HUES64 (cell line): ENCODE measurements around the gene CCDC187.

Experiments used
- H3K27ac ChIP-seq: 2 replicates; pipeline ENCODE4 v1.7.0; 2013; ENCODE audit warnings: low read depth, low read length, inconsistent platforms
- H3K27me3 ChIP-seq: 2 replicates; pipeline ENCODE4 v1.6.1; 2013; ENCODE audit warnings: mild to moderate bottlenecking, low read length; ENCODE audit not compliant: insufficient read depth
- H3K36me3 ChIP-seq: 2 replicates; pipeline ENCODE4 v1.6.1; 2013; ENCODE audit warnings: mild to moderate bottlenecking, low read length; ENCODE audit not compliant: insufficient read depth
- H3K4me1 ChIP-seq: 2 replicates; pipeline ENCODE4 v1.6.1; 2013; ENCODE audit warnings: mild to moderate bottlenecking, low read length, moderate library complexity; ENCODE audit not compliant: insufficient read depth
- H3K4me3 ChIP-seq: 2 replicates; pipeline ENCODE4 v1.5.1; 2013; ENCODE audit warnings: mild to moderate bottlenecking, low read length, moderate library complexity
- H3K9ac ChIP-seq: 2 replicates; pipeline ENCODE4 v1.6.1; 2013; ENCODE audit warnings: mild to moderate bottlenecking, low read depth, low read length
- H3K9me3 ChIP-seq: 2 replicates; pipeline ENCODE4 v1.6.1; 2013; ENCODE audit warnings: low read depth, low read length; ENCODE audit not compliant: insufficient read depth
- WGBS: fragments of 150-250, 120-280 bp; methylation state at CpG from one replicate; pipeline ENCODE4 v1.1.7; 2013; ENCODE audit warnings: missing lambda C conversion rate; 5-methylcytosine and 5-hydroxymethylcytosine counted together

CCDC187 gene

DNA sequence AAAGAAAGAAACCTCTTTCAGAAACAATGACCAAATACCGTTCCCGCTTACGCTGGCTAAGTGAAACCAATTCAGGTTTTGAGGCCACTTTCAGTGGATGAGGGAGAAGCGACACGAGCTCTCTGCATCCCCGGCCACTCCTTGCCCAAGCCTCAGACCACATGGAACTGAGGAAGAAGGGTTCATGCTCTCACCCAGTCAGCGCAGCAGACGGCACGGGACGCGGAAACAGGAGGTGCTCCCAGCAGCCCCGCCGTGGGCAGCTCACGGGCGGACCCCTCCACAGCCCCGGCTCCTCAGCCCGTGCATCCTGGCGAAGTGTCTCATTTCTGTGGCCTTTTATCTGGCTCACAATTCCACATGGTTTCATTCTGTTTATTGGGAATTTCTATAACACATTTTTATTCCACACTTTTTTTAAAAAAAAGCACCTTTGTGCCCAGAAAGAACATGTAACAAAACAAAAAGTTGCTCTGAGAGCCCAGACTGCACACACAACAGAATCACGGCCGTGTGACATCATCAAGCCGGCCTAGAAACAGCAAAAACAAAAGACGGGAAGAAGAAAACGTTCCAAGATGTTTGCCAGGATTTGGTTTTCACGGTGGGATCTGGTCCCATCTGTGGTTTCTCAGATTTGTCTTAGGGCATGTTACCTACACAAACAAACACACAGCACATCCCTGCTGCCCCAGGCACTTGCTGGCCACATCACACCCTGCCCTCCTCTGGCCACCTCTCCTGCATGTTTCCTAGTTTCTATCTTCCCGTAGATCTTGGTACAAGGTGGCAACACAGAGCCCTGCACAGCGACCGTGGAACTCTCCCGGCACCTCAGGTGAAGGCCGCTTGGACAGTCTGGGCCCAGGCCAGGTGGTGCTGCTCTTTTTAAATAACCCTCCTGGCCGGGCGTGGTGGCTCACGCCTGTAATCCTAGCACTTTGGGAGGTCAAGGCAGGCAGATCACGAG lies 74.5 kb downstream of the CCDC187 start:
- WGBS = 93% methylated on average over 33 of the region's 33 CpGs
- peaks cover 18% of the 10 kb centered on the region for H3K36me3 ChIP-seq
- no peaks in the 10 kb centered on the region for H3K27me3 ChIP-seq
- H3K9ac ChIP-seq = no peak overlapping the region
- no peak overlapping the region for H3K27ac ChIP-seq
- no peaks in the 10 kb centered on the region; the same call in 1 of the 2 replicates for H3K4me1 ChIP-seq
- H3K4me3 ChIP-seq = no peak overlapping the region
- H3K9me3 ChIP-seq = no peaks in the 10 kb centered on the region

- Histone ChIP-seq H3K4me3 (no peak overlapping the region), H3K27me3 (no peaks in the 10 kb centered on the region), H3K9me3 (no peaks in the 10 kb centered on the region), H3K36me3 (peaks cover 27% of the 10 kb centered on the region), H3K4me1 (no peaks in the 10 kb centered on the region; the same call in 1 of the 2 replicates), H3K27ac (no peak overlapping the region), H3K9ac (no peak overlapping the region)
- WGBS = 89% methylated on average over 18 of the region's 18 CpGs
Observed at GRCh38 chr9:136228107-136228875, 75.6 kb downstream of the CCDC187 start.

- no peak overlapping the region for H3K9ac ChIP-seq
- H3K4me3 ChIP-seq = no peak overlapping the region
- H3K27ac ChIP-seq = no peak overlapping the region; the same call in 1 of the 2 replicates
- peaks cover 32% of the 10 kb centered on the region for H3K36me3 ChIP-seq
- H3K4me1 ChIP-seq = no peaks in the 10 kb centered on the region; the same call in 1 of the 2 replicates
- H3K9me3 ChIP-seq = no peaks in the 10 kb centered on the region
- 94% methylated on average over 30 of the region's 30 CpGs for WGBS
- no peaks in the 10 kb centered on the region for H3K27me3 ChIP-seq
Observed at GRCh38 chr9:136226680-136227407, 77.0 kb downstream of the CCDC187 start.

GRCh38 chr9:136225748-136226679 lies 77.9 kb downstream of the CCDC187 start:
- 82% methylated on average over 30 of the region's 30 CpGs for WGBS

DNA sequence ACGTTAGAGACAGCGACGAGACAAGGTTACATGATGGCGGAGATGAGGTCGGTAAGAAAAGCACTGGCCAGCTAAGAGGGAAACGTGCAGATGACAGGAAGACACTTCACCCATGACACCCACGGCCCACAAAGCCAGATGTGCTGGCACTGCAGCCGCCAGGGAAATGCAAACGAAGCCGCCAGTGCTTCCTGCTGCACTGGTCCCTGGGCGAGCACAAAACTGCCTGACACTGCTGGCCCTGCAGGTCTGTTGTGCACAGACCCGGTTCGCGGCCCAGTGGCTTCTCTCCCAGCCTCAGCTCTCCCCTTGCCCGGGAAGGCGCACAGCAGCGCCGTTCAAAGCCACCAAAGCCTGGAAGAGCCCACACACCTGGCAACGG lies 78.5 kb downstream of the CCDC187 start:
- H3K36me3 ChIP-seq = peaks cover 32% of the 10 kb centered on the region
- H3K4me3 ChIP-seq = no peak overlapping the region
- H3K27me3 ChIP-seq = no peaks in the 10 kb centered on the region
- 94% methylated on average over 19 of the region's 19 CpGs for WGBS
- no peak overlapping the region for H3K27ac ChIP-seq
- H3K4me1 ChIP-seq = no peaks in the 10 kb centered on the region; the same call in 1 of the 2 replicates
- no peak overlapping the region for H3K9ac ChIP-seq
- no peaks in the 10 kb centered on the region for H3K9me3 ChIP-seq

More at GRCh38 chr9:136225748-136226679, 77.9 kb downstream of the CCDC187 start:
- Histone ChIP-seq H3K27ac (no peak overlapping the region), H3K9ac (no peak overlapping the region), H3K36me3 (peaks cover 32% of the 10 kb centered on the region), H3K27me3 (no peaks in the 10 kb centered on the region), H3K4me3 (no peak overlapping the region), H3K4me1 (no peaks in the 10 kb centered on the region; the same call in 1 of the 2 replicates), H3K9me3 (no peaks in the 10 kb centered on the region)

DNA sequence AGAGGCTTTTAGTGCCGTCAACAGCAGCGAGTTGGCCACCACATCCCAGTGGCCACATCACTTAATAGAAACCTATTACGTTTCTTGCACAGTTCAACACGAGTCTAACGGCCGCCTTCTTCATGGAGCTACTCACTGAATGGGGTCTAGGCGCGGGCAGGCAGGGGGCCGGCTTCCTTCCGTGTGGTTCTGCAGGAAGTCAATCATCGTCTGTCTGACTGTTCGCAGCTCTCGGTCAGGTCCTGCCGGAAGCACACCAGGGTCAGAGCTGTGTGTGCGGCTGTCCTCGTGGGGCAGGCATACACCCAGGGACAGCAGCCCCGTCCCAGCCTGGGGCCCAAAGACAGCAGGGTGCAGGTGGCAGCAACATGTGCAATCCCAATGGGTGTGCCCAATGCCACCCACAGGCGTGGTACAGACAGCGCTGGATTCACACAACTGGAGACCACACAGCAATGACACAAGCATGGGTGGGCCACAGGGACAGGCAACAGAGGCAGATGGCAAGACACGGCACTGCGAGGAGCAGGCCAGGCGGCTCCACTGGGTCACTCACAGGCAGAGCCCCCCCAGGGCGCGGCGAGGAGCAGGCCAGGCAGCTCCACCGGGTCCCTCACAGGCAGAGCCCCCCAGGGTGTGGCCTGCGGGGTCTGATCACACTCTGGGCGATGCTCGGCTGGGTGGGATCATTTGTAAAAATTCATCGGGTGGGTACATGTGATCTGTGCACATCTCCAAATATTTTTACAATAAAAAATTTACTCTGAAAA lies 79.8 kb downstream of the CCDC187 start:
- H3K4me3 ChIP-seq = no peak overlapping the region

DNA sequence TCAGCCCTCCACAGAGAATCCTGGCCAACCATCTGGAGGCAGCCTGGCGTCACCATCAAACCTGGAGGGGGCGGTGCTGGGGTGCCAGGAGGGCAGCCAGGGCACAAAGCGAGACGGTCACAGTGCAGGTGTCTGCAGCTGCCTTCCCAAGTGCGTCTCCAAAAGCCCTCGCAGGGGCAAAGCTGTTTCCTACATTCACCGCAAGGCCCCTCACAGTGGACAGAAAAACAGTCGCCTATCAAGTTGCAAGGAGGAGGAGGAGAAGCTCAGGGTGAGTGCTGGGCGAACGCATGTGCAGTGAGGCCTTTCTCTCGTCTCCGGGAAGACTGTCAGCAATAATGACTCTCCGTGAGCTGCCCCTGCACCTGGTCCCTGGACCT lies 81.0 kb downstream of the CCDC187 start:
- Histone ChIP-seq H3K36me3 (peaks cover 44% of the 10 kb centered on the region), H3K9me3 (no peaks in the 10 kb centered on the region), H3K4me1 (no peaks in the 10 kb centered on the region; the same call in 1 of the 2 replicates), H3K4me3 (no peak overlapping the region), H3K27me3 (no peaks in the 10 kb centered on the region), H3K27ac (no peak overlapping the region), H3K9ac (no peak overlapping the region)
- WGBS = 93% methylated on average over 13 of the region's 13 CpGs

More for the DNA sequence above, 79.8 kb downstream of the CCDC187 start:
- H3K36me3 ChIP-seq = peaks cover 33% of the 10 kb centered on the region
- no peak overlapping the region for H3K9ac ChIP-seq
- WGBS = 97% methylated on average over 30 of the region's 30 CpGs
- no peak overlapping the region for H3K27ac ChIP-seq
- H3K9me3 ChIP-seq = no peaks in the 10 kb centered on the region
- H3K27me3 ChIP-seq = no peaks in the 10 kb centered on the region
- H3K4me1 ChIP-seq = no peaks in the 10 kb centered on the region; the same call in 1 of the 2 replicates

DNA sequence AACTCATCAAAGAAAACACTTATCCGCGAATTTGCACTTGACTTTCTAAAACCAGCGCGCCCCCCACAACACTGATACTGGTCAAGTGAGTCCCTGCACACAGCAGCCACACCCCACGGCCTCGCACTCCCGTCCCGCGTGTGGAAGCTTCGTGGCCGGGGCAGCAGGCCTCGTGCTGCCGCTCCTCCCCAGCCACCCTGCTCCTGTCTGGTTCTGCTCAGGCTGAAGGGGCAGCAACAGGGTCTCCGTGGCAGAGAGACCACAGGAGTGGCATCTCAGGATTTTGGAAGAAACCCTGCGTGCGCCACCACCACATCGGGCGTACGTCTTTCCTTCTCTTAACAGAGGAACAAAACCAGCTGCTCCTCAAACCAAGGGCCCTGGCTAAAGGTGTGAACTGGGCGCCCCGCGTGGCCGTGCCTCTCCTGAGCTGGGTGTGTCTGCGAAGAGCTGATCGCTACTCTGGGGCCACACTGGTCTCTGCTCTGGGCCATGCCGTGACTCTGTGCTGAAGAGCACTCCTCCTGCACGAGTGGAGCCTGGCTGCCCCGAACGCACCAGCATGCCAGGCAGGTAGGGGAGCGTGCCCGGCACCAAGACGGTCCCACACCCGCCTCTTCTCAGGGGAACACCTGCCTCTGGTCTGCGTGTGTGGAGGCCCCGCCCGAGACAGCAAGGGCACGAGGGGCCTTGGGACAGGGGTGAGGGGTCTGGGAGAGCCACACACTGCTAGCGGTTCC lies 81.6 kb downstream of the CCDC187 start:
- 96% methylated on average over 38 of the region's 38 CpGs for WGBS
- no peaks in the 10 kb centered on the region for H3K27me3 ChIP-seq
- no peak overlapping the region for H3K4me3 ChIP-seq
- no peaks in the 10 kb centered on the region for H3K4me1 ChIP-seq
- peaks cover 46% of the 10 kb centered on the region for H3K36me3 ChIP-seq
- no peak overlapping the region for H3K9ac ChIP-seq
- H3K9me3 ChIP-seq = no peaks in the 10 kb centered on the region
- no peak overlapping the region for H3K27ac ChIP-seq

- peaks cover 58% of the 10 kb centered on the region for H3K36me3 ChIP-seq
- H3K4me3 ChIP-seq = no peak overlapping the region
- no peaks in the 10 kb centered on the region for H3K4me1 ChIP-seq
- no peaks in the 10 kb centered on the region for H3K9me3 ChIP-seq
- H3K9ac ChIP-seq = no peak overlapping the region
- H3K27ac ChIP-seq = no peak overlapping the region
- WGBS = 84% methylated on average over 15 of the region's 15 CpGs
- H3K27me3 ChIP-seq = no peaks in the 10 kb centered on the region
Observed at GRCh38 chr9:136220017-136220729, 83.7 kb downstream of the CCDC187 start.
